ENCODE results near the gene AOX1.
"Not testable (repeated sequence)": the region's sequence is repeated elsewhere in the genome, so short reads cannot be mapped to it uniquely, and the experiment has no call there.

AOX1 gene

GRCh38 chr2:200670313-200670712, 84.5 kb downstream of the AOX1 start:
- no peak for DNase-seq

- no peak for DNase-seq
Measured at GRCh38 chr2:200670751-200671150, 84.9 kb downstream of the AOX1 start.

- DNase-seq, result no peak
Measured at GRCh38 chr2:200673191-200673590, 87.4 kb downstream of the AOX1 start.

- DNase-seq, result no peak
Measured at GRCh38 chr2:200674837-200675236, 89.0 kb downstream of the AOX1 start.

GRCh38 chr2:200677171-200677570, 91.4 kb downstream of the AOX1 start:
- DNase-seq, result no peak

GRCh38 chr2:200677721-200678532, 92.1 kb downstream of the AOX1 start:
- DNase-seq, result no peak

- DNase-seq, result no peak
Measured at GRCh38 chr2:200679127-200679526, 93.3 kb downstream of the AOX1 start.

GRCh38 chr2:200679535-200679934, 93.7 kb downstream of the AOX1 start:
- no peak for DNase-seq

- DNase-seq, result no peak
Measured at GRCh38 chr2:200681697-200682096, 95.9 kb downstream of the AOX1 start.

GRCh38 chr2:200682407-200682806, 96.6 kb downstream of the AOX1 start:
- not testable (repeated sequence) for DNase-seq

GRCh38 chr2:200687922-200688920, 102.4 kb downstream of the AOX1 start:
- no peak for DNase-seq

GRCh38 chr2:200689115-200689514, 103.3 kb downstream of the AOX1 start:
- no peak for DNase-seq

- no peak for DNase-seq
Measured at GRCh38 chr2:200693836-200694470, 108.1 kb downstream of the AOX1 start.

- DNase-seq, result peak; percentile 9
Measured at GRCh38 chr2:200695191-200695590, 109.4 kb downstream of the AOX1 start.

- no peak for DNase-seq
Measured at GRCh38 chr2:200695601-200696000, 109.8 kb downstream of the AOX1 start.

- DNase-seq, result no peak
Measured at GRCh38 chr2:200698217-200698616, 112.4 kb downstream of the AOX1 start.

GRCh38 chr2:200699310-200699709, 113.5 kb downstream of the AOX1 start:
- no peak for DNase-seq

GRCh38 chr2:200700856-200701255, 115.0 kb downstream of the AOX1 start:
- no peak for DNase-seq

GRCh38 chr2:200702044-200702443, 116.2 kb downstream of the AOX1 start:
- DNase-seq, result no peak

GRCh38 chr2:200702646-200703118, 116.9 kb downstream of the AOX1 start:
- DNase-seq, result no peak

GRCh38 chr2:200703127-200703925, 117.5 kb downstream of the AOX1 start:
- no peak for DNase-seq
